ENCODE data around the gene PRKG1.

The PRKG1 gene

GRCh38 chr10:51599647-51600046 lies 525.4 kb downstream of the PRKG1 start:
- DNase-seq (ENCODE audit: low read depth), result no peak

GRCh38 chr10:51602326-51602725 lies 528.0 kb downstream of the PRKG1 start:
- peak; percentile 8 for DNase-seq (ENCODE audit: low read depth)

- no peak for DNase-seq (ENCODE audit: low read depth)
These were observed 530.3 kb downstream of the PRKG1 start for GRCh38 chr10:51604579-51604978.

GRCh38 chr10:51606825-51607462 lies 532.7 kb downstream of the PRKG1 start:
- DNase-seq (ENCODE audit: low read depth), result no peak

- no peak for DNase-seq (ENCODE audit: low read depth)
These were observed 533.2 kb downstream of the PRKG1 start for GRCh38 chr10:51607463-51607835.

GRCh38 chr10:51608211-51608610 lies 533.9 kb downstream of the PRKG1 start:
- DNase-seq (ENCODE audit: low read depth), result no peak

GRCh38 chr10:51615764-51616298 lies 541.5 kb downstream of the PRKG1 start:
- DNase-seq (ENCODE audit: low read depth), result no peak

- DNase-seq (ENCODE audit: low read depth), result no peak
These were observed 543.4 kb downstream of the PRKG1 start for GRCh38 chr10:51617576-51618235.

GRCh38 chr10:51619365-51619764 lies 545.1 kb downstream of the PRKG1 start:
- no peak for DNase-seq (ENCODE audit: low read depth)

- DNase-seq (ENCODE audit: low read depth), result no peak
These were observed 545.8 kb downstream of the PRKG1 start for GRCh38 chr10:51620131-51620530.

GRCh38 chr10:51624013-51624412 lies 549.7 kb downstream of the PRKG1 start:
- DNase-seq (ENCODE audit: low read depth), result no peak

GRCh38 chr10:51629934-51630639 lies 555.8 kb downstream of the PRKG1 start:
- DNase-seq (ENCODE audit: low read depth), result peak; percentile 52

GRCh38 chr10:51630640-51631005 lies 556.3 kb downstream of the PRKG1 start:
- no peak for DNase-seq (ENCODE audit: low read depth)

GRCh38 chr10:51635436-51635835 lies 561.1 kb downstream of the PRKG1 start:
- no peak for DNase-seq (ENCODE audit: low read depth)

- DNase-seq (ENCODE audit: low read depth), result no peak
These were observed 563.9 kb downstream of the PRKG1 start for GRCh38 chr10:51638211-51638610.

- no peak for DNase-seq (ENCODE audit: low read depth)
These were observed 564.5 kb downstream of the PRKG1 start for GRCh38 chr10:51638737-51639136.

- DNase-seq (ENCODE audit: low read depth), result no peak
These were observed 566.0 kb downstream of the PRKG1 start for GRCh38 chr10:51640120-51640819.

- no peak for DNase-seq (ENCODE audit: low read depth)
These were observed 568.3 kb downstream of the PRKG1 start for GRCh38 chr10:51642581-51642980.

- no peak for DNase-seq (ENCODE audit: low read depth)
These were observed 569.4 kb downstream of the PRKG1 start for GRCh38 chr10:51643734-51644133.

GRCh38 chr10:51649064-51649463 lies 574.8 kb downstream of the PRKG1 start:
- no peak for DNase-seq (ENCODE audit: low read depth)

- no peak for DNase-seq (ENCODE audit: low read depth)
These were observed 576.8 kb downstream of the PRKG1 start for GRCh38 chr10:51651063-51651462.

- no peak for DNase-seq (ENCODE audit: low read depth)
These were observed 578.7 kb downstream of the PRKG1 start for GRCh38 chr10:51653025-51653424.

- no peak for DNase-seq (ENCODE audit: low read depth)
These were observed 580.6 kb downstream of the PRKG1 start for GRCh38 chr10:51654918-51655317.
